CD4-positive, alpha-beta T cell (primary cell): Measurements from ENCODE around the gene FAM193B. TPM values are rescaled to one million over a fixed set of nuclear protein-coding genes. Genes with fewer than 3 reads are reported as not detected.

Experiments used
- ATAC-seq: fragments of 200-7000 bp; cut with Tn5 transposase; one replicate; pipeline ENCODE4 v1.10.0; 2022; ENCODE audit warnings: mild to moderate bottlenecking; ENCODE audit not compliant: poor library complexity
- CTCF ChIA-PET: fragments of 350-600 bp; sonication (Branson Sonifier 250); formaldehyde crosslinking; loops from one replicate; lab custom pipeline; 2021; ENCODE audit warnings: antibody characterized with exemption, inconsistent platforms; lab: Charles Lee
- POLR2A ChIA-PET: fragments of 350-600 bp; sonication (Branson Sonifier 250); formaldehyde crosslinking; loops from one replicate; lab custom pipeline; 2021; ENCODE audit warnings: antibody characterized with exemption, inconsistent platforms; lab: Charles Lee
- DNase-seq, 14 experiments: peaks; one replicate each; pipeline ENCODE4 v3.0.0-alpha.2; 2013 to 2020; ENCODE audit warnings: mixed read lengths in 2 of 14
- H3K27ac ChIP-seq, 2 donors: one replicate each; pipeline versions ENCODE4 v1.5.1 to v1.7.0; 2013; ENCODE audit warnings: low read length in 2 of 2, low read depth in 1 of 2, mild to moderate bottlenecking in 1 of 2
- H3K27me3 ChIP-seq, 2 experiments: 1 replicate in 1 of 2; 2 replicates in 1 of 2; pipeline versions ENCODE4 v1.6.1 to v1.7.0; 2013; ENCODE audit warnings: low read length in 2 of 2, control low read depth in 1 of 2, mild to moderate bottlenecking in 1 of 2, moderate library complexity in 1 of 2; ENCODE audit not compliant: insufficient read depth in 2 of 2, control insufficient read depth in 1 of 2
- H3K36me3 ChIP-seq: one replicate; pipeline ENCODE4 v1.6.1; 2013; ENCODE audit warnings: low read length, control low read depth; ENCODE audit not compliant: insufficient read depth
- H3K4me1 ChIP-seq: one replicate; pipeline ENCODE4 v1.6.1; 2013; ENCODE audit warnings: low read length, control low read depth; ENCODE audit not compliant: insufficient read depth
- H3K4me3 ChIP-seq: one replicate; pipeline ENCODE4 v1.5.1; 2013; ENCODE audit warnings: mild to moderate bottlenecking, low read length, moderate library complexity
- H3K9me3 ChIP-seq, 2 experiments: 1 replicate in 1 of 2; 2 replicates in 1 of 2; pipeline versions ENCODE4 v1.6.1 to v1.7.0; 2013; ENCODE audit warnings: low read length in 2 of 2, mild to moderate bottlenecking in 2 of 2, control low read depth in 1 of 2, moderate library complexity in 1 of 2; ENCODE audit not compliant: control insufficient read depth in 1 of 2, insufficient read depth in 1 of 2
- H3K27ac Mint-ChIP-seq: one replicate; pipeline ENCODE4 v1.8.0; 2020; ENCODE audit warnings: mixed read lengths
- H3K27me3 Mint-ChIP-seq: one replicate; pipeline ENCODE4 v1.8.0; 2021; ENCODE audit warnings: mixed read lengths
- H3K36me3 Mint-ChIP-seq: one replicate; pipeline ENCODE4 v1.8.0; 2021; ENCODE audit warnings: low read depth, mixed read lengths
- H3K4me1 Mint-ChIP-seq: one replicate; pipeline ENCODE4 v1.8.0; 2021; ENCODE audit warnings: low read depth, mixed read lengths
- H3K4me3 Mint-ChIP-seq: one replicate; pipeline ENCODE4 v1.8.0; 2020; ENCODE audit warnings: mild to moderate bottlenecking, mixed read lengths
- H3K9me3 Mint-ChIP-seq: one replicate; pipeline ENCODE4 v1.8.0; 2020; ENCODE audit warnings: mixed read lengths
- CTCF ChIP-seq: fragments of 200-600 bp; IDR thresholded peaks from one replicate; pipeline ENCODE4 v1.8.0; 2022; ENCODE audit warnings: antibody characterized with exemption, mild to moderate bottlenecking
- intact Hi-C, 2 experiments: fragments of 100-400 bp; cut with DNase I in 1 of 2; cut with micrococcal nuclease in 1 of 2; formaldehyde crosslinking; loops; one replicate each; pipeline versions ENCODE4 v1.15.1 to v1.9.0; 2023 to 2025; cut with DNase I, micrococcal nuclease
- total RNA-seq, 174 experiments: library from RNA in 2 of 174; stranded (reverse) in 2 of 174; gene quantifications; one replicate each; pipeline ENCODE4 v1.2.3 and lab custom pipeline; 2021 to 2026

FAM193B gene
- total RNA-seq, 2 experiments from 2014 or later, result 150 to 155 TPM

GRCh38 chr5:177484902-177485549, 69.3 kb downstream of the FAM193B start:
- no peaks in the 10 kb centered on the region for H3K9me3 ChIP-seq
- H3K4me1 ChIP-seq, result no peaks in the 10 kb centered on the region
- H3K9me3 Mint-ChIP-seq, result no peaks in the 10 kb centered on the region
- ChIA-PET POLR2A (no interaction called here), CTCF (no interaction called here)
- intact Hi-C loops, result no loop called here
- ATAC-seq (no peak), DNase-seq (no peak)
- H3K4me3 ChIP-seq, result no peak overlapping the region
- H3K36me3 ChIP-seq, result peaks cover 8% of the 10 kb centered on the region
- H3K27me3 ChIP-seq, result no peaks in the 10 kb centered on the region
- H3K36me3 Mint-ChIP-seq, result no peaks in the 10 kb centered on the region
- H3K4me3 Mint-ChIP-seq, result no peak overlapping the region
- no peak for TF ChIP-seq CTCF
- H3K27ac Mint-ChIP-seq, result no peak overlapping the region
- H3K27me3 Mint-ChIP-seq, result no peaks in the 10 kb centered on the region
- H3K27ac ChIP-seq, result no peak overlapping the region
- H3K4me1 Mint-ChIP-seq, result peaks cover 1% of the 10 kb centered on the region

- H3K4me3 Mint-ChIP-seq, result no peak overlapping the region
- H3K36me3 Mint-ChIP-seq, result no peaks in the 10 kb centered on the region
- no peak for TF ChIP-seq CTCF
- H3K9me3 ChIP-seq, result no peaks in the 10 kb centered on the region
- intact Hi-C loops, result no loop called here
- H3K9me3 Mint-ChIP-seq, result no peaks in the 10 kb centered on the region
- no peak overlapping the region for H3K27ac Mint-ChIP-seq
- H3K4me1 Mint-ChIP-seq, result peaks cover 7% of the 10 kb centered on the region
- no peak overlapping the region for H3K27ac ChIP-seq
- no peak overlapping the region for H3K4me3 ChIP-seq
- H3K27me3 Mint-ChIP-seq, result no peaks in the 10 kb centered on the region
- ChIA-PET POLR2A (no interaction called here), CTCF (no interaction called here)
- DNase-seq (no peak), ATAC-seq (no peak)
- H3K36me3 ChIP-seq, result peaks cover 5% of the 10 kb centered on the region
- no peaks in the 10 kb centered on the region for H3K27me3 ChIP-seq
- H3K4me1 ChIP-seq, result peaks cover 4% of the 10 kb centered on the region
Observed at GRCh38 chr5:177483994-177484901, 70.1 kb downstream of the FAM193B start.

GRCh38 chr5:177483042-177483441, 71.3 kb downstream of the FAM193B start:
- Histone ChIP-seq H3K27me3 (no peaks in the 10 kb centered on the region), H3K36me3 (peaks cover 4% of the 10 kb centered on the region), H3K27ac (no peak overlapping the region), H3K4me3 (no peak overlapping the region), H3K9me3 (no peaks in the 10 kb centered on the region), H3K4me1 (peaks cover 15% of the 10 kb centered on the region)
- ChIA-PET CTCF (interaction anchor here (0.6 kb wide), 1 partner anchor 76 kb away, joined by 3 read pairs; no protein-coding TSS in a partner anchor), POLR2A (no interaction called here)
- Mint-ChIP-seq H3K27me3 (no peaks in the 10 kb centered on the region), H3K9me3 (no peaks in the 10 kb centered on the region), H3K27ac (no peak overlapping the region), H3K4me3 (no peak overlapping the region), H3K36me3 (no peaks in the 10 kb centered on the region), H3K4me1 (peaks cover 14% of the 10 kb centered on the region)
- no peak for ATAC-seq
- TF ChIP-seq CTCF, result no peak
- DNase-seq, result no peak
- intact Hi-C loops, result no loop called here
